Measurements from ENCODE around the gene SH2D4B.

SH2D4B gene

GRCh38 chr10:80648106-80648505 lies 110.4 kb downstream of the SH2D4B start:
- DNase-seq = no peak

GRCh38 chr10:80649183-80649582 lies 111.5 kb downstream of the SH2D4B start:
- DNase-seq = no peak

GRCh38 chr10:80655898-80656297 lies 118.2 kb downstream of the SH2D4B start:
- no peak for DNase-seq

- no peak for DNase-seq
Observed at GRCh38 chr10:80658068-80658467, 120.4 kb downstream of the SH2D4B start.

GRCh38 chr10:80659289-80659688 lies 121.6 kb downstream of the SH2D4B start:
- no peak for DNase-seq

- DNase-seq = no peak
Observed at GRCh38 chr10:80660266-80660665, 122.6 kb downstream of the SH2D4B start.

- no peak for DNase-seq
Observed at GRCh38 chr10:80660736-80661135, 123.0 kb downstream of the SH2D4B start.

GRCh38 chr10:80661526-80661925 lies 123.8 kb downstream of the SH2D4B start:
- DNase-seq = no peak

- no peak for DNase-seq
Observed at GRCh38 chr10:80662429-80663261, 124.9 kb downstream of the SH2D4B start.

GRCh38 chr10:80664071-80664680 lies 126.5 kb downstream of the SH2D4B start:
- no peak for DNase-seq

- no peak for DNase-seq
Observed at GRCh38 chr10:80669485-80669884, 131.8 kb downstream of the SH2D4B start.

- DNase-seq = no peak
Observed at GRCh38 chr10:80670774-80671173, 133.1 kb downstream of the SH2D4B start.

GRCh38 chr10:80671847-80672246 lies 134.1 kb downstream of the SH2D4B start:
- DNase-seq = no peak

- no peak for DNase-seq
Observed at GRCh38 chr10:80672613-80673012, 134.9 kb downstream of the SH2D4B start.

- no peak for DNase-seq
Observed at GRCh38 chr10:80674809-80675208, 137.1 kb downstream of the SH2D4B start.

- DNase-seq = no peak
Observed at GRCh38 chr10:80681142-80681541, 143.4 kb downstream of the SH2D4B start.

- no peak for DNase-seq
Observed at GRCh38 chr10:80684259-80684658, 146.6 kb downstream of the SH2D4B start.

GRCh38 chr10:80685355-80685754 lies 147.7 kb downstream of the SH2D4B start:
- DNase-seq = no peak

- no peak for DNase-seq
Observed at GRCh38 chr10:80686734-80687475, 149.2 kb downstream of the SH2D4B start.

GRCh38 chr10:80687476-80687789 lies 149.7 kb downstream of the SH2D4B start:
- no peak for DNase-seq

GRCh38 chr10:80690434-80690833 lies 152.7 kb downstream of the SH2D4B start:
- DNase-seq = no peak

- no peak for DNase-seq
Observed at GRCh38 chr10:80691441-80691840, 153.7 kb downstream of the SH2D4B start.

GRCh38 chr10:80693565-80693964 lies 155.9 kb downstream of the SH2D4B start:
- DNase-seq = no peak

- no peak for DNase-seq
Observed at GRCh38 chr10:80694930-80695329, 157.2 kb downstream of the SH2D4B start.
